HepG2 (cell line): ENCODE data around the gene SNRNP48. TPM values are rescaled to one million over a fixed set of nuclear protein-coding genes. Genes with fewer than 3 reads are reported as not detected.

Experiments used
- FIP1L1 ChIP-seq: fragments of 200-400 bp; formaldehyde crosslinking; IDR thresholded peaks from 2 replicates; pipeline ENCODE4 v1.6.1; 2018; ENCODE audit warnings: low read depth, mild to moderate bottlenecking, low read length, moderate library complexity, borderline replicate concordance; ENCODE audit not compliant: insufficient read depth
- HMGXB4 ChIP-seq, 2 experiments: sonication (generic) in 1 of 2; formaldehyde crosslinking in 1 of 2; IDR thresholded peaks; 2 replicates each; pipeline versions ENCODE4 v1.4.0 to v1.6.1; 2018 to 2020; ENCODE audit warnings: missing genetic modification reagents in 2 of 2, borderline replicate concordance in 1 of 2, low read depth in 1 of 2, mild to moderate bottlenecking in 1 of 2, missing biosample characterization in 1 of 2
- HNRNPLL ChIP-seq: fragments of 200-400 bp; formaldehyde crosslinking; IDR thresholded peaks from 2 replicates; pipeline ENCODE4 v1.6.1; 2017; ENCODE audit warnings: mild to moderate bottlenecking, low read depth, low read length; ENCODE audit not compliant: poor library complexity, severe bottlenecking
- JUN ChIP-seq: sonication (generic); formaldehyde crosslinking; IDR thresholded peaks from 2 replicates; pipeline ENCODE4 v1.4.0; 2020; ENCODE audit warnings: mild to moderate bottlenecking, missing genetic modification reagents
- MTERF4 ChIP-seq: sonication (generic); formaldehyde crosslinking; IDR thresholded peaks from 2 replicates; pipeline ENCODE4 v1.8.0; 2023; ENCODE audit warnings: mild to moderate bottlenecking, missing genetic modification reagents
- NCOA5 ChIP-seq: sonication (generic); formaldehyde crosslinking; IDR thresholded peaks from 2 replicates; pipeline ENCODE4 v1.4.0; 2020; ENCODE audit warnings: missing genetic modification reagents
- NFE2 ChIP-seq: sonication (generic); formaldehyde crosslinking; IDR thresholded peaks from 2 replicates; pipeline ENCODE4 v1.4.0; 2020; ENCODE audit warnings: missing genetic modification reagents
- NFKBIZ ChIP-seq: IDR thresholded peaks from 2 replicates; pipeline ENCODE4 v1.6.1; 2018; ENCODE audit warnings: missing genetic modification reagents, missing compliant biosample characterization
- NR2F1 ChIP-seq, 2 experiments: fragments of 450-650 bp in 1 of 2; formaldehyde crosslinking in 1 of 2; IDR thresholded peaks; 2 replicates each; pipeline versions ENCODE4 v1.5.0 to v1.6.1; 2016 to 2020; ENCODE audit warnings: mild to moderate bottlenecking in 1 of 2, missing compliant biosample characterization in 1 of 2, missing genetic modification reagents in 1 of 2, moderate library complexity in 1 of 2
- PAF1 ChIP-seq: IDR thresholded peaks from 2 replicates; pipeline ENCODE4 v1.6.1; 2016; ENCODE audit warnings: missing genetic modification reagents, missing compliant biosample characterization
- PRMT3 ChIP-seq: sonication (generic); formaldehyde crosslinking; IDR thresholded peaks from 2 replicates; pipeline ENCODE4 v1.8.1; 2022; ENCODE audit warnings: low read depth, mild to moderate bottlenecking, moderate library complexity, missing genetic modification reagents, borderline replicate concordance
- THAP8 ChIP-seq: sonication (generic); formaldehyde crosslinking; IDR thresholded peaks from 2 replicates; pipeline ENCODE4 v1.5.1; 2020; ENCODE audit warnings: missing genetic modification reagents, mild to moderate bottlenecking, borderline replicate concordance
- XBP1 ChIP-seq: sonication (generic); formaldehyde crosslinking; IDR thresholded peaks from 2 replicates; pipeline ENCODE4 v1.5.0; 2020; ENCODE audit warnings: missing genetic modification reagents
- ZC3H4 ChIP-seq: sonication (generic); formaldehyde crosslinking; IDR thresholded peaks from 2 replicates; pipeline ENCODE4 v1.4.0; 2020; ENCODE audit warnings: missing genetic modification reagents, borderline replicate concordance
- ZFP62 ChIP-seq: sonication (generic); formaldehyde crosslinking; IDR thresholded peaks from 2 replicates; pipeline ENCODE4 v1.4.0; 2020; ENCODE audit warnings: missing genetic modification reagents
- ZNF331 ChIP-seq: sonication (generic); formaldehyde crosslinking; IDR thresholded peaks from 2 replicates; pipeline ENCODE4 v1.4.0; 2020; ENCODE audit warnings: missing genetic modification reagents
- ZNF446 ChIP-seq: sonication (generic); formaldehyde crosslinking; IDR thresholded peaks from 2 replicates; pipeline ENCODE4 v1.5.0; 2020; ENCODE audit warnings: mild to moderate bottlenecking, missing genetic modification reagents
- ZNF484 ChIP-seq: sonication (generic); formaldehyde crosslinking; IDR thresholded peaks from 2 replicates; pipeline ENCODE4 v1.5.1; 2020; ENCODE audit warnings: mild to moderate bottlenecking, low read depth, missing genetic modification reagents, borderline replicate concordance
- ZNF512B ChIP-seq: sonication (generic); formaldehyde crosslinking; IDR thresholded peaks from 2 replicates; pipeline ENCODE4 v1.5.1; 2020; ENCODE audit warnings: missing genetic modification reagents, mild to moderate bottlenecking, borderline replicate concordance
- ZNF567 ChIP-seq: sonication (generic); formaldehyde crosslinking; IDR thresholded peaks from 2 replicates; pipeline ENCODE4 v1.8.1; 2023; ENCODE audit warnings: mild to moderate bottlenecking, missing genetic modification reagents, borderline replicate concordance
- ZNF792 ChIP-seq: IDR thresholded peaks from 2 replicates; pipeline ENCODE4 v1.6.1; 2016
- polyA plus RNA-seq, 8 experiments: library from polyadenylated mRNA; depleted of rRNA in 3 of 8; stranded (reverse) in 7 of 8; unstranded in 1 of 8; fragments of >200 nt; fragmentation: Illumina TruSeq in 4 of 8; extraction: Trizol in 4 of 8; gene quantifications; 2 replicates each; pipeline versions ENCODE4 v1.2.1 to v1.2.3, GENCODE V29; 2011 to 2016; ENCODE audit warnings: low read depth in 4 of 8, missing spikeins in 1 of 8, mixed read lengths in 1 of 8; ENCODE audit not compliant: insufficient read depth in 1 of 8
- total RNA-seq, 5 experiments: library from RNA; depleted of rRNA; stranded (reverse); fragments of >200 nt; fragmentation: Illumina TruSeq; extraction: Trizol; gene quantifications; 2 replicates each; pipeline ENCODE4 v1.2.3, GENCODE V29; 2016; ENCODE audit warnings: low read depth in 1 of 5

SNRNP48 gene
- total and polyA plus RNA-seq, 2 of the 13 experiments (the other 11 are each of a cell fraction or from before 2014, with no cell fraction given), result 17.5 to 47.5 TPM

GRCh38 chr6:7561153-7561964, 28.6 kb upstream of the SNRNP48 start (continued):
- TF ChIP-seq HMGXB4 (CRISPR knock-in tag; IDR thresholded peaks at IDR 0.05; ENCODE audit: borderline replicate concordance in 1 of 2, low read depth in 1 of 2) (peak; percentile 58 to 92), NFE2 (CRISPR knock-in tag) (peak; percentile 52; the same call in 1 of the 2 replicates), JUN (CRISPR knock-in tag) (peak; percentile 93), MTERF4 (CRISPR knock-in tag) (peak; percentile 95), NFKBIZ (CRISPR knock-in tag) (peak; percentile 97), PRMT3 (CRISPR knock-in tag) (peak; percentile 96), ZC3H4 (CRISPR knock-in tag) (no peak; the same call in 1 of the 2 replicates), NR2F1 (CRISPR knock-in tag; IDR thresholded peaks at IDR 0.05) (peak; percentile 55 to 81; a peak in 2 of 4 replicates), ZNF446 (CRISPR knock-in tag) (0 out of 2 replicates have a peak, but pooled peaks have one; percentile 57), THAP8 (no peak), ZNF484 (CRISPR knock-in tag) (no peak), HNRNPLL (no peak), XBP1 (no peak; the same call in 1 of the 2 replicates), NCOA5 (CRISPR knock-in tag) (no peak), FIP1L1 (no peak), ZFP62 (CRISPR knock-in tag) (no peak), PAF1 (CRISPR knock-in tag) (peak; percentile 45; the same call in 1 of the 2 replicates), ZNF567 (CRISPR knock-in tag) (peak; percentile 80; the same call in 1 of the 2 replicates), ZNF512B (peak; percentile 90; the same call in 1 of the 2 replicates), ZNF792 (CRISPR knock-in tag) (peak; percentile 88), ZNF331 (peak; percentile 95)
